A673 (cell line): ENCODE data around the gene WDR75. TPM values are rescaled to one million over a fixed set of nuclear protein-coding genes. Genes with fewer than 3 reads are reported as not detected.

Experiments used
- BruUV-seq: library from RNA; stranded (reverse); fragments of 400-500 nt; replicated peaks from 2 replicates; lab custom pipeline; 2021; lab: Mats Ljungman, UMichigan
- CTCF ChIA-PET: fragments of 300-600 bp; sonication (Branson Sonifier 250); formaldehyde crosslinking; loops from one replicate; lab custom pipeline; 2022; ENCODE audit warnings: antibody characterized with exemption; lab: Charles Lee
- POLR2A ChIA-PET: fragments of 300-600 bp; sonication (Branson Sonifier 250); formaldehyde crosslinking; loops from one replicate; lab custom pipeline; 2022; ENCODE audit warnings: antibody characterized with exemption; ENCODE audit not compliant: low non-redundant PET; lab: Charles Lee
- DNase-seq: peaks from one replicate; pipeline ENCODE4 v3.0.0-alpha.2; 2015; ENCODE audit warnings: low spot score
- H3K27ac ChIP-seq: fragments of 200-600 bp; sonication (generic); 2 replicates; pipeline ENCODE4 v1.5.1; 2016; ENCODE audit warnings: mixed run types, low read depth, mild to moderate bottlenecking, mixed read lengths, antibody characterized with exemption, low read length; ENCODE audit not compliant: poor library complexity, severe bottlenecking
- H3K27me3 ChIP-seq: fragments of 200-600 bp; sonication (generic); replicated peaks from 2 replicates; pipeline ENCODE4 v1.6.1; 2017; ENCODE audit warnings: mixed run types, low read depth, mild to moderate bottlenecking, mixed read lengths, antibody characterized with exemption, low read length; ENCODE audit not compliant: insufficient read depth, poor library complexity
- H3K36me3 ChIP-seq: fragments of 200-600 bp; sonication (generic); 2 replicates; pipeline ENCODE4 v1.6.1; 2016; ENCODE audit warnings: mixed run types, mild to moderate bottlenecking, mixed read lengths, antibody characterized with exemption, low read length; ENCODE audit not compliant: insufficient read depth, poor library complexity, severe bottlenecking
- H3K4me1 ChIP-seq: fragments of 200-600 bp; sonication (generic); 2 replicates; pipeline ENCODE4 v1.6.1; 2017; ENCODE audit warnings: mixed run types, mild to moderate bottlenecking, mixed read lengths, antibody characterized with exemption, low read length; ENCODE audit not compliant: insufficient read depth, poor library complexity, severe bottlenecking
- H3K4me3 ChIP-seq: fragments of 200-600 bp; sonication (generic); 2 replicates; pipeline ENCODE4 v1.5.1; 2016; ENCODE audit warnings: low read depth, mixed run types, mild to moderate bottlenecking, mixed read lengths, low read length; ENCODE audit not compliant: poor library complexity, severe bottlenecking
- H3K9me3 ChIP-seq: fragments of 200-600 bp; sonication (generic); 2 replicates; pipeline ENCODE4 v1.6.1; 2016; ENCODE audit warnings: mixed run types, low read depth, mild to moderate bottlenecking, mixed read lengths, antibody characterized with exemption, low read length; ENCODE audit not compliant: poor library complexity, severe bottlenecking
- EZH2 ChIP-seq: fragments of 200-600 bp; sonication (generic); IDR thresholded peaks from 2 replicates; pipeline ENCODE4 v1.6.1; 2017; ENCODE audit warnings: borderline replicate concordance, low read depth, mild to moderate bottlenecking, mixed read lengths, antibody characterized with exemption, low read length; ENCODE audit not compliant: poor library complexity, severe bottlenecking
- intact Hi-C: fragments of 100-400 bp; cut with micrococcal nuclease; formaldehyde crosslinking; loops from one replicate; pipeline ENCODE4 v1.10.0; 2022; ENCODE audit not compliant: unreplicated experiment
- total RNA-seq: library from RNA; stranded (reverse); gene quantifications from 2 replicates; pipeline ENCODE4 v1.2.3, GENCODE V29; 2021
- TF ChIP-seq, protein P1 (sequence below): fragments of 300-800, 200-600 bp; sonication (generic); conservative IDR thresholded peaks from 2 replicates; pipeline ENCODE4 v1.5.1; 2017; ENCODE audit warnings: low read depth, mild to moderate bottlenecking, antibody characterized with exemption, low read length, moderate library complexity, mixed read lengths

The WDR75 gene
- total RNA-seq, 1 experiment from 2014 or later: 69.6 TPM

DNA sequence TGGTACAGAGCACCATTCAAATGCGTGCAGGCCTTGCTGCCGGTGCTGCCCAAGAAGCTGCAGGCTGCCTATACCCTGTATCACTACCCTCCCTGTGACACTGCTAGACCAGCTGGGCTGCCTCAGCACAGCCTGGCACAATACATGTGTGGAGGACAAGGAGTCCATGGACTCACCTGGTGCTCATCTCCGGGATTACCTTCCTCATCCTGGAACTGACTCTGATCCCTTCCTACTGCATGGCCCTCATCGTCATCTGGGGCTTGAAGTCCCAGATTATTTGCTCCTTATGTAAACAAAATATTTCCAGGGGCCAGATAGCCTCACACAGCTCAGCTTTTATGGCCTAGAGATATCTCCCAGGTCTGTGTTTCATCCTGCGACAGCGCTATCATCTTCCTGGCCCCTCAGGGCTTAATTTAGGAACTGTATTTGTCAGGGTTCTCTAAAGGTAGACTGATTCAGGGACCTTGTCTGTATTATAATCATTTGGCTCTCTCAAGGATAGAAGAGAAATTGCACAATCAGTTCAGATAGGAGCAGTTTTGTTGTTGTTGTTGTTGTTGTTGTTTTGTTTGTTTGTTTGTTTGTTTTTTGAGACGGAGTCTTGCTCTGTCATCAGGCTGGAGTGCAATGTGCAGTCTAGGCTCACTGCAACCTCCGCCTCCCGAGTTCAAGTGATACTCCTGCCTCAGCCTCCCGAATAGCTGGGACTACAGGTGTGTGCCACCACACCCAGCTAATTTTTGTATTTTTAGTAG, 42.9 kb downstream of the WDR75 start:
- BruUV-seq: no TSS peak
- no peaks in the 10 kb centered on the region for H3K27me3 ChIP-seq
- no peaks in the 10 kb centered on the region for H3K9me3 ChIP-seq
- CTCF ChIA-PET: no interaction called here
- no peak for DNase-seq
- no peaks in the 10 kb centered on the region for H3K4me1 ChIP-seq
- TF ChIP-seq EZH2: no peak
- TF ChIP-seq, protein P1, sequence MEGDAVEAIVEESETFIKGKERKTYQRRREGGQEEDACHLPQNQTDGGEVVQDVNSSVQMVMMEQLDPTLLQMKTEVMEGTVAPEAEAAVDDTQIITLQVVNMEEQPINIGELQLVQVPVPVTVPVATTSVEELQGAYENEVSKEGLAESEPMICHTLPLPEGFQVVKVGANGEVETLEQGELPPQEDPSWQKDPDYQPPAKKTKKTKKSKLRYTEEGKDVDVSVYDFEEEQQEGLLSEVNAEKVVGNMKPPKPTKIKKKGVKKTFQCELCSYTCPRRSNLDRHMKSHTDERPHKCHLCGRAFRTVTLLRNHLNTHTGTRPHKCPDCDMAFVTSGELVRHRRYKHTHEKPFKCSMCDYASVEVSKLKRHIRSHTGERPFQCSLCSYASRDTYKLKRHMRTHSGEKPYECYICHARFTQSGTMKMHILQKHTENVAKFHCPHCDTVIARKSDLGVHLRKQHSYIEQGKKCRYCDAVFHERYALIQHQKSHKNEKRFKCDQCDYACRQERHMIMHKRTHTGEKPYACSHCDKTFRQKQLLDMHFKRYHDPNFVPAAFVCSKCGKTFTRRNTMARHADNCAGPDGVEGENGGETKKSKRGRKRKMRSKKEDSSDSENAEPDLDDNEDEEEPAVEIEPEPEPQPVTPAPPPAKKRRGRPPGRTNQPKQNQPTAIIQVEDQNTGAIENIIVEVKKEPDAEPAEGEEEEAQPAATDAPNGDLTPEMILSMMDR: no peak
- POLR2A ChIA-PET: no interaction called here
- no peaks in the 10 kb centered on the region for H3K36me3 ChIP-seq
- H3K4me3 ChIP-seq: no peak overlapping the region
- no peak overlapping the region for H3K27ac ChIP-seq
- intact Hi-C loops: no loop called here

DNA sequence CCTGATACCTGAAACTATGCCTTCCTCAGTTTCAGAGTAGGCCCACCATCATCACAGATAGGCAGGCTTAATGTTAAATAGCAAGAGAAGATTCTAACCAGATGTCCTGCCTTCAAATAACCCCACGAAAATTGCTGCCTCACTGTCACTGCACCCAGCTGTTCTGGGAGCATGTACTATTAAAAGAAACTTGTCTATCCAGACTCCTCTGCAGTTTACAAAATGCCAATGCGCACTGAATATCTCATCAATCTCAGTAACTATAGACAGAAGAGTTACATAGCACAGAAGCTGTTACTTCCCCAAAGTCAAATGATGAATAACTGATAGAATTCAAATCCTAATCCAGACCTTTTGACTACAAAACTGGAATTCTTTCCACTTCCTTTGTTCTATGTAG, 43.9 kb downstream of the WDR75 start:
- H3K27ac ChIP-seq: no peak overlapping the region
- no peak for DNase-seq
- ChIA-PET POLR2A (no interaction called here), CTCF (no interaction called here)
- H3K9me3 ChIP-seq: no peaks in the 10 kb centered on the region
- H3K36me3 ChIP-seq: no peaks in the 10 kb centered on the region
- TF ChIP-seq, protein P1: no peak
- no peaks in the 10 kb centered on the region for H3K4me1 ChIP-seq
- no peaks in the 10 kb centered on the region for H3K27me3 ChIP-seq
- BruUV-seq: no TSS peak
- H3K4me3 ChIP-seq: no peak overlapping the region
- intact Hi-C loops: no loop called here

DNA sequence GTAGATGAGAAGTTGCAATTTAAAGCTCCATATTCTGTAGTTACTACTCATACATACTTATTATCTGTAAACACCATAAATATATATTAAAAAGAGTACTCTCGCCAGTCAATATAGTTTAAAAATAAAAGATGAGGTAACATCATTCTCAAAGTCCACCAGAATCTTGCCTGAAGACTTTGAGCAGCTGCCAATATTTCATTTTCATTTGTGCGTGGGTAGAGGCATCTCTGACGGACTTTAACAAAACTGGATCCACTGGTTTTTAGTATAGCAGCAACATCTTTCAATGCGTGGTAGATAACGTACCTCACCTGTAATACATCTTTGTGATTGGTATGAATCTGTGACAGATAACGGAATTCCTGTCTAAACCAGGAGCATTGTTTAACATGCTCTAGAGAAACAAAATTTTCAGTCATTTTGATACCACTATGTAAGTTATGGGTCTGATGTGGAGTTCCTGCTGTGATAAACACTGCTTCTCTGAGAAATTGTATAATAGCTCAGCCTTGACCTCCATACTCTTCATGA, 45.0 kb downstream of the WDR75 start:
- Histone ChIP-seq H3K27me3 (no peaks in the 10 kb centered on the region), H3K36me3 (no peaks in the 10 kb centered on the region), H3K4me1 (no peaks in the 10 kb centered on the region), H3K4me3 (no peak overlapping the region), H3K9me3 (no peaks in the 10 kb centered on the region), H3K27ac (no peak overlapping the region)
- no TSS peak for BruUV-seq
- intact Hi-C loops: no loop called here
- no peak for DNase-seq
- ChIA-PET CTCF (no interaction called here), POLR2A (no interaction called here)
- TF ChIP-seq, protein P1: no peak
- no peak for TF ChIP-seq EZH2
